ENCODE measurements around the gene IFT57. TPM values are rescaled to one million over a fixed set of nuclear protein-coding genes. Genes with fewer than 3 reads are reported as not detected.

The IFT57 gene
- total and polyA plus RNA-seq, 10 of the 15 experiments (the other 5 are each of a cell fraction or from before 2014, with no cell fraction given): 1.8 to 25.0 (median 7.5) TPM

GRCh38 chr3:108251265-108251664 is 29.0 kb upstream of the IFT57 start:
- ChIA-PET SMC1A (ENCODE audit: uncharacterized antibody, unreplicated experiment) (interaction anchor here (0.6 to 1.2 kb wide), 2 partner anchors 13 to 40 kb away, joined by 3 to 4 read pairs; no protein-coding TSS in a partner anchor), POLR2A (no interaction called here), CTCF (interaction anchor here (0.9 to 1.3 kb wide), 3 partner anchors 19 to 45 kb away, joined by 3 to 4 read pairs (median 3); no protein-coding TSS in a partner anchor), RAD21 (ENCODE audit: unreplicated experiment) (no interaction called here)
- DNase-seq (ENCODE audit: low read depth, low spot score) (no peak), ATAC-seq (no peak), FAIRE-seq (no peak)
- no peaks in the 10 kb centered on the region for H3K79me2 ChIP-seq (ENCODE audit: control insufficient read depth, insufficient read depth, low read length)
- no peak overlapping the region for H3K4me3 ChIP-seq
- intact Hi-C loops (cut with micrococcal nuclease; ENCODE audit: unreplicated experiment): no loop called here
- H3K9me3 ChIP-seq (replicated peaks; ENCODE audit: control insufficient read depth, insufficient read depth, low read length): no peaks in the 10 kb centered on the region
- H3K4me1 ChIP-seq (ENCODE audit: control insufficient read depth, insufficient read depth, low read length): no peaks in the 10 kb centered on the region
- no TSS peak for BruUV-seq (replicated peaks)
- no peak overlapping the region for H2AFZ ChIP-seq (ENCODE audit: control insufficient read depth, low read depth, low read length)
- no peak overlapping the region for H3K4me2 ChIP-seq (ENCODE audit: control insufficient read depth, insufficient read depth)
- no peak for TF ChIP-seq KDM1A (IDR thresholded peaks at IDR 0.05; ENCODE audit: borderline replicate concordance)
- no peak for TF ChIP-seq ZBTB33 (IDR thresholded peaks at IDR 0.05)
- TF ChIP-seq SUPT20H (IDR thresholded peaks at IDR 0.05; ENCODE audit: borderline replicate concordance, control insufficient read depth, low read depth, low read length): no peak
- no peak for TF ChIP-seq ZNF217 (IDR thresholded peaks at IDR 0.05)
- TF ChIP-seq NRF1 (conservative IDR thresholded peaks at IDR 0.05; ENCODE audit: low read depth, low read length): no peak
- TF ChIP-seq GABPA (IDR thresholded peaks at IDR 0.05; ENCODE audit: low read depth): no peak
- no peak for TF ChIP-seq CBX3 (IDR thresholded peaks at IDR 0.05; ENCODE audit: borderline replicate concordance, low read depth)
- no peak for TF ChIP-seq NBN (IDR thresholded peaks at IDR 0.05)
- in situ Hi-C loops (cut with MboI): no loop called here
- 42% methylated on average over 4 of the region's 4 CpGs for WGBS (ENCODE audit: insufficient coverage, insufficient replicate concordance, low lambda C conversion rate, missing lambda C conversion rate)
- H3K27ac ChIP-seq (ENCODE audit: control insufficient read depth, insufficient read depth): no peak overlapping the region
- no peaks in the 10 kb centered on the region for H3K36me3 ChIP-seq (ENCODE audit: control insufficient read depth in 2 of 2, insufficient read depth in 2 of 2, low read length in 1 of 2)
- H3K27me3 ChIP-seq (replicated peaks in 1 of 2; ENCODE audit: control insufficient read depth in 2 of 2, insufficient read depth in 2 of 2, low read length in 1 of 2): no peaks in the 10 kb centered on the region
- no peak overlapping the region for H3K9ac ChIP-seq (ENCODE audit: control insufficient read depth, insufficient read depth, low read length)
- H4K20me1 ChIP-seq (ENCODE audit: control insufficient read depth, insufficient read depth): no peaks in the 10 kb centered on the region
